Stomach (tissue), 4 donors: ENCODE data around the gene NHLH2.

Source experiments
- CTCF ChIP-seq, 7 experiments: fragments of 450-650 bp in 4 of 7; fragments of 200-600 bp in 3 of 7; sonication (generic) in 3 of 7; IDR thresholded peaks; one replicate each; pipeline ENCODE4 v1.5.1; 2016 to 2019; ENCODE audit warnings: antibody characterized with exemption in 7 of 7, control low read depth in 2 of 7, mild to moderate bottlenecking in 1 of 7
- POLR2AphosphoS5 ChIP-seq, 3 donors: sonication (generic); formaldehyde crosslinking; IDR thresholded peaks; one replicate each; pipeline ENCODE4 v1.6.1; 2016; ENCODE audit warnings: antibody characterized with exemption in 3 of 3

- TF ChIP-seq CTCF (IDR thresholded peaks at IDR 0.05), result no peak
- no peak for TF ChIP-seq POLR2AphosphoS5 (IDR thresholded peaks at IDR 0.05)
These were observed 10.0 kb upstream of the NHLH2 start for GRCh38 chr1:115850937-115851336.
